Measurements from ENCODE around the gene PNMT. TPM values are rescaled to one million over a fixed set of nuclear protein-coding genes. Genes with fewer than 3 reads are reported as not detected.

PNMT gene
- total RNA-seq, 1 experiment from 2014 or later, result 2.4 TPM

DNA sequence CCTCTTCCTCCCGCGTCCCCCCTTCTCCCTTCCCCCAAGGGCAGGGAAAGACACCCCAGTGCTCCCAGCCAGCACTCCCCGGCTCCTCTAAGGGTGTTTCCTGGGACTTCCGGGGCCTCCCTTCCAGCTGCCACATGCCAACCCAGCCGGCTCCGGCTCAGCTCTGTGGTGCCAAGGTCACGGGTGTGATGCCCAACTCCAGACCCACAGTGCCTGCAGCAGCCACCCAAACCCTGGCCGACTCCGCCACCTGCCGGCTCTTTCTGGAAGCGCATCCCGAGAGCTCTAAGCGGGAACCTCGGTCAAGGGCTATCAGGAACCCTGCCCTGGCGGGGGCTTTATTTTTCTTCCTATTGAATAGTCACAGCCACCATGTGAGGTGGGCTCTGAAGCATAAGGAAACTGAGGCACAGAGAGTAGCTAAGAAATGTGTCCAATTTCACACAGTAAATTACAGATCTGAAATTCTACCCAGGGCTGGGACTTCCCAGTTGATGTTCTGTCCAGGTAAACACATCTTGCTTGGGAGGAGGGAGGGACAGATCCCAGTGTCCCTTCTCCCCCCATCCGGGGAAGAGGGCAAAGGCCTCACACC lies 44.8 kb upstream of the PNMT start:
- H3K9me3 ChIP-seq (ENCODE audit: control insufficient read depth, insufficient read depth, low read depth, low read length), result no peaks in the 10 kb centered on the region
- CTCF ChIA-PET, result interaction anchor here (0.6 to 1.2 kb wide), 6 partner anchors 8 to 371 kb away, joined by 3 to 8 read pairs (median 5); no protein-coding TSS in a partner anchor
- H3K4me1 ChIP-seq (ENCODE audit: control insufficient read depth, insufficient read depth, low read length), result peaks cover 7% of the 10 kb centered on the region; the same call in 1 of the 2 replicates
- H3K27me3 ChIP-seq (ENCODE audit: control insufficient read depth, insufficient read depth, low read length), result no peaks in the 10 kb centered on the region
- BruUV-seq (replicated peaks), result no TSS peak
- ATAC-seq (peak; percentile 69), DNase-seq (ENCODE audit: low read depth, low spot score) (peak; percentile 32)
- POLR2A ChIA-PET, result interaction anchor here (1.0 kb wide), 1 partner anchor 161 kb away, joined by 4 read pairs; no protein-coding TSS in a partner anchor
- no peak overlapping the region for H3K27ac ChIP-seq (ENCODE audit: low read length)
- no peaks in the 10 kb centered on the region for H3K36me3 ChIP-seq (ENCODE audit: control insufficient read depth, insufficient read depth, low read length)
- intact Hi-C loops (cut with micrococcal nuclease; ENCODE audit: unreplicated experiment), result loop anchor here (5.0 kb wide), 2 partner anchors 49 to 76 kb away; no protein-coding TSS in a partner anchor
- TF ChIP-seq POLR2AphosphoS5 (IDR thresholded peaks at IDR 0.05; ENCODE audit: low read depth, low read length), result no peak
- TF ChIP-seq, protein P1, sequence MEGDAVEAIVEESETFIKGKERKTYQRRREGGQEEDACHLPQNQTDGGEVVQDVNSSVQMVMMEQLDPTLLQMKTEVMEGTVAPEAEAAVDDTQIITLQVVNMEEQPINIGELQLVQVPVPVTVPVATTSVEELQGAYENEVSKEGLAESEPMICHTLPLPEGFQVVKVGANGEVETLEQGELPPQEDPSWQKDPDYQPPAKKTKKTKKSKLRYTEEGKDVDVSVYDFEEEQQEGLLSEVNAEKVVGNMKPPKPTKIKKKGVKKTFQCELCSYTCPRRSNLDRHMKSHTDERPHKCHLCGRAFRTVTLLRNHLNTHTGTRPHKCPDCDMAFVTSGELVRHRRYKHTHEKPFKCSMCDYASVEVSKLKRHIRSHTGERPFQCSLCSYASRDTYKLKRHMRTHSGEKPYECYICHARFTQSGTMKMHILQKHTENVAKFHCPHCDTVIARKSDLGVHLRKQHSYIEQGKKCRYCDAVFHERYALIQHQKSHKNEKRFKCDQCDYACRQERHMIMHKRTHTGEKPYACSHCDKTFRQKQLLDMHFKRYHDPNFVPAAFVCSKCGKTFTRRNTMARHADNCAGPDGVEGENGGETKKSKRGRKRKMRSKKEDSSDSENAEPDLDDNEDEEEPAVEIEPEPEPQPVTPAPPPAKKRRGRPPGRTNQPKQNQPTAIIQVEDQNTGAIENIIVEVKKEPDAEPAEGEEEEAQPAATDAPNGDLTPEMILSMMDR (IDR thresholded peaks at IDR 0.05), result peak; percentile 84
- no peak overlapping the region for H3K4me3 ChIP-seq (ENCODE audit: low read depth in 2 of 2, low read length in 2 of 2)
- in situ Hi-C loops (cut with HindIII; ENCODE audit: low pct_unique_long_range_greater_than_20kb, low sequenced_read_pairs), result no loop called here

DNA sequence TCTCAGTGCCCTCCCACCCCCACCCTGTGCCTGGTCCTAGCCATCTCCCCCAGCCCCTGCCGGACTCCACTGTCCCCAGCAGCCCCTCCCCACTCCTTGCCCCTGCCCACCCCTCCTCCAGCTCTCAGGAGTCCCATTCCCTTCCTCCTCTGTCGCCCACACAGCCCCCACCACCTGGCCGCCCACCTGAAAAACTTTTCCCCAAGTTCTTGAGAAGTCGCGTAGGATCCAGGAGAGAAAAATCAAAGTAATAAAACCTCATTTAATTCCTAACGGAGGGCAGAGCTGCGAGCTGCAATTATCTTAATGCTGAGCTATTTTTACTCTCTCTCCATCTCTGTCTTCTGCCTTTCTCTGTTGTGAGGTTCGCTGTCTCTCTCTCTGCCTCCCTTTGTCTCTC lies 43.9 kb upstream of the PNMT start:
- BruUV-seq (replicated peaks), result no TSS peak
- H3K27ac ChIP-seq (ENCODE audit: low read length), result no peak overlapping the region
- intact Hi-C loops (cut with micrococcal nuclease; ENCODE audit: unreplicated experiment) (loop anchor here (5.0 kb wide), 2 partner anchors 48 to 77 kb away; no protein-coding TSS in a partner anchor), in situ Hi-C loops (cut with HindIII; ENCODE audit: low pct_unique_long_range_greater_than_20kb, low sequenced_read_pairs) (no loop called here)
- ATAC-seq (no peak), DNase-seq (ENCODE audit: low read depth, low spot score) (no peak)
- ChIA-PET POLR2A (no interaction called here), CTCF (interaction anchor here (0.8 to 1.2 kb wide), 3 partner anchors 29 to 158 kb away, joined by 3 to 5 read pairs (median 4); no protein-coding TSS in a partner anchor)
- no peak for TF ChIP-seq TCF7L2 (IDR thresholded peaks at IDR 0.05; ENCODE audit: low read depth, low read length)
- TF ChIP-seq, protein P2, sequence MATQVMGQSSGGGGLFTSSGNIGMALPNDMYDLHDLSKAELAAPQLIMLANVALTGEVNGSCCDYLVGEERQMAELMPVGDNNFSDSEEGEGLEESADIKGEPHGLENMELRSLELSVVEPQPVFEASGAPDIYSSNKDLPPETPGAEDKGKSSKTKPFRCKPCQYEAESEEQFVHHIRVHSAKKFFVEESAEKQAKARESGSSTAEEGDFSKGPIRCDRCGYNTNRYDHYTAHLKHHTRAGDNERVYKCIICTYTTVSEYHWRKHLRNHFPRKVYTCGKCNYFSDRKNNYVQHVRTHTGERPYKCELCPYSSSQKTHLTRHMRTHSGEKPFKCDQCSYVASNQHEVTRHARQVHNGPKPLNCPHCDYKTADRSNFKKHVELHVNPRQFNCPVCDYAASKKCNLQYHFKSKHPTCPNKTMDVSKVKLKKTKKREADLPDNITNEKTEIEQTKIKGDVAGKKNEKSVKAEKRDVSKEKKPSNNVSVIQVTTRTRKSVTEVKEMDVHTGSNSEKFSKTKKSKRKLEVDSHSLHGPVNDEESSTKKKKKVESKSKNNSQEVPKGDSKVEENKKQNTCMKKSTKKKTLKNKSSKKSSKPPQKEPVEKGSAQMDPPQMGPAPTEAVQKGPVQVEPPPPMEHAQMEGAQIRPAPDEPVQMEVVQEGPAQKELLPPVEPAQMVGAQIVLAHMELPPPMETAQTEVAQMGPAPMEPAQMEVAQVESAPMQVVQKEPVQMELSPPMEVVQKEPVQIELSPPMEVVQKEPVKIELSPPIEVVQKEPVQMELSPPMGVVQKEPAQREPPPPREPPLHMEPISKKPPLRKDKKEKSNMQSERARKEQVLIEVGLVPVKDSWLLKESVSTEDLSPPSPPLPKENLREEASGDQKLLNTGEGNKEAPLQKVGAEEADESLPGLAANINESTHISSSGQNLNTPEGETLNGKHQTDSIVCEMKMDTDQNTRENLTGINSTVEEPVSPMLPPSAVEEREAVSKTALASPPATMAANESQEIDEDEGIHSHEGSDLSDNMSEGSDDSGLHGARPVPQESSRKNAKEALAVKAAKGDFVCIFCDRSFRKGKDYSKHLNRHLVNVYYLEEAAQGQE (IDR thresholded peaks at IDR 0.05; ENCODE audit: insufficient read depth in 1 of 2, low read depth in 2 of 2, low read length in 1 of 2), result no peak
- TF ChIP-seq, protein P1 (IDR thresholded peaks at IDR 0.05), result no peak
- TF ChIP-seq SIN3A (IDR thresholded peaks at IDR 0.05; ENCODE audit: borderline replicate concordance, insufficient read depth, low read depth, low read length), result no peak
- TF ChIP-seq POLR2AphosphoS5 (IDR thresholded peaks at IDR 0.05; ENCODE audit: low read depth, low read length), result no peak
- H3K9me3 ChIP-seq (ENCODE audit: control insufficient read depth, insufficient read depth, low read depth, low read length), result no peaks in the 10 kb centered on the region
- no peak overlapping the region for H3K4me3 ChIP-seq (ENCODE audit: low read depth in 2 of 2, low read length in 2 of 2)
- no peaks in the 10 kb centered on the region for H3K36me3 ChIP-seq (ENCODE audit: control insufficient read depth, insufficient read depth, low read length)
- H3K27me3 ChIP-seq (ENCODE audit: control insufficient read depth, insufficient read depth, low read length), result no peaks in the 10 kb centered on the region
- peaks cover 7% of the 10 kb centered on the region; the same call in 1 of the 2 replicates for H3K4me1 ChIP-seq (ENCODE audit: control insufficient read depth, insufficient read depth, low read length)
